NCI-H2107 treated with DMSO at 0.1 percent for 48 hours (cell line): Measurements from ENCODE around the gene CLVS2.

Source experiments
- DNase-seq: peaks from one replicate; lab custom pipeline; 2025; ENCODE audit not compliant: unreplicated experiment; lab: John Stamatoyannopoulos, UW

Gene CLVS2

DNA sequence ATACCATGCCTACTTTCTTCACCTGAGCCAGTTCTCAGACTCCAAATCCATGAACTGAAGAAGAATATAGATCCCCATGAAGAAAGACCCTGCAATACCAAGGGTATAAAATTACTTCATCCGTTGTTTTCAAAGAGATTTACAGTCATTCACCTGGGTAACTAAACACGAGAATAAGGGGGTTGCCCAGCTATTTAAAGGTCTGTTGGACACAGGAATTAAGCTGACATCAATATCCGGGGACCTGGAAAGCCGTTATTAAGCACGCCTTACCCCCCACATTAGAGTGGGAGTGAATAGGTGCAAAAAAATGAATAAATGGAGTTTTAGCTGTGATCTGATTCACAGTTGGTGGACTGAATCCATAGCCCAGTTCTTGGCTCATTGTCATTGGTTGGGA, 28.9 kb downstream of the CLVS2 start:
- DNase-seq: no peak

- DNase-seq: no peak
These were observed 31.4 kb downstream of the CLVS2 start for GRCh38 chr6:123027408-123027807.

GRCh38 chr6:123028263-123028662, 32.2 kb downstream of the CLVS2 start:
- DNase-seq: no peak

- no peak for DNase-seq
These were observed 34.2 kb downstream of the CLVS2 start for GRCh38 chr6:123030282-123030681.

- no peak for DNase-seq
These were observed 40.6 kb downstream of the CLVS2 start for GRCh38 chr6:123036648-123037047.

- DNase-seq: no peak
These were observed 43.4 kb downstream of the CLVS2 start for GRCh38 chr6:123039431-123039830.

DNA sequence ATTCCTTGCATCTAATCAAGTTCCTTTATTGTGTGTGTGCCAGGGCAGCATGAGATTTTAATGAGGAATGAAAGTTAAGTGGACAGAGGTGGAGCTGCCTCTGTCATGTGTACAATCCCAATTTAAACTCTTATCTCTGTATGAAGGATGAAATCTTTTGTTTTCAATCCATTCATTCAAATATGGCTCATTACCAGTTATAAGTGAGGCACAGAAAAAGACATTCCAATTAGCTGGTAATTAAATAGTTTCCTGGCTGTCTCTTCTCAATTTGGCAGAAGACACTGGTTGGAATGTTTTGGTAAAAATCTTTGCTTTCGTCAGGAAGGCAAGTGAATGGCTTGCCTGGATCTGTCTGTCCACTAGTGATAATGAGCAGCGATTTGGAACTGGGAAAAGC, 46.4 kb downstream of the CLVS2 start:
- no peak for DNase-seq

DNA sequence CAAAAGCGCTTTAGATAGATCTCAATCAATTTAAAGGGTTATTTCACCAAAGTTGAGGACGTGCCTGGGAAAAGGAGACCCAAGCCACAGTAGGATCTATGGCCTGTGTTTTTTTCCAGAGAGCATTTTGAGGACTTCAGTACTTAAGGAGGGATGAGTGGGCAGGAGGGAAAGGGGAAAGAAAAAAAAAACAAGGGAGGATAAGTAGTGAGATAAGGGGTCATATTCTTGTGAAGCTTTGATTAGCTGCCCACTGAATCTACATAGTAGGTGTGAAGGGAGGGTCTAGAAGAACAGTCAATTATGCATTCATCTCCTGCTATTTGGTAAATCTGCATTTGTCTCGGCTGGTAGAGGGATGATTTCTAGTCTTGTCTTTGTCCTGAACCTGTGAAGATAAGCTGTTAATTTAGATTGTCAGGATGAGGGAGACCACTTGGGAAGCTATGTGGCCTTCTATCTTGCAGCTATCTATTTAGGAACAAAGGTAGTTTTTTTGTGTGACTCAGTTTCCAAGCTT, 48.4 kb downstream of the CLVS2 start:
- no peak for DNase-seq

DNA sequence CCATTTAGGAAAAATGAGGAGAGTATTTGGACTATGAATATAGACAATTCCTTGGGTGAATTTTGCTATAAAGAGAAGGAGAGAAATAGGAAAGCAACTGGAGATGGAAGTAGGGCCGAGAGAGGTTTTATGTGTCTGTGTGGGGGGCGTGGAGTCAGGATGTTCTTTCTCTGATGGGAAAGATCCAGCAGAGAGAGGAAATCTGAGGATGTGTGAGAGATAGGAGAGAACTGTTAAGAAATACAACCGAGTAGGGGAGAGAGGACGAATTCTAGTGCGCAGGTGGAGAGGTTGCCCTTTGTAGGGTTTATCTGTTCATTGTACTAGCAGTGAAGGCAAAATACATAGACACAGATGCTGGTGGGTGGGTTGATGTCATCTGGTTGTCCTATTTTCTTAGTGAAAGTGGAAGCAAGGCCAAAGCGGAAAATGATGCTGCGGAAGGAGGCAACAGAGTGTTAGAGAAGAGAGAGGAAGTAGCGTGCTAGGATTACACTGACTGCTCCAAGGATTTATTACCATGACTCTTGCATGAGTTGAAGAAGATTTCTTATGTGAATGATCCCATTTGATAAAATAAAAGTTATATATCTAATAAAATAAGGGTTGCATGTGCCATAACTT, 57.7 kb downstream of the CLVS2 start:
- no peak for DNase-seq

DNA sequence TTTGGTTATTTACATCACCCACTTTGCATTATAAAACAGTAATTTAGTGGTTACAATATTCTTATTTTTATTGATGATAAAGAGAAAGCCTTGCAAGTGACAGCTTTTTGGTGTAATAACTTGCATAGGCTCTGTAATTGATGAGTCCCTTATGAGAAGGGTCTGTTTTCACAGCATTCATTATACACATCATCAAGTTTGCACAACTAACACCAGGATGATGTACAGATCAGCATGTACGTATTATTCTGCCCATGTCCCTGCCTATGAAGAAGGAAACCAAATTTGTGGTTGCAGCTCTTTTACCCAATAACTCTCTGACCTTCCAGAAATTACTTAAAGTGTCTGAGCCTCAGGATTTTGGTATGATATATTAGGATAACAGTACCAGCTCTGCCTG, 59.2 kb downstream of the CLVS2 start:
- no peak for DNase-seq

DNA sequence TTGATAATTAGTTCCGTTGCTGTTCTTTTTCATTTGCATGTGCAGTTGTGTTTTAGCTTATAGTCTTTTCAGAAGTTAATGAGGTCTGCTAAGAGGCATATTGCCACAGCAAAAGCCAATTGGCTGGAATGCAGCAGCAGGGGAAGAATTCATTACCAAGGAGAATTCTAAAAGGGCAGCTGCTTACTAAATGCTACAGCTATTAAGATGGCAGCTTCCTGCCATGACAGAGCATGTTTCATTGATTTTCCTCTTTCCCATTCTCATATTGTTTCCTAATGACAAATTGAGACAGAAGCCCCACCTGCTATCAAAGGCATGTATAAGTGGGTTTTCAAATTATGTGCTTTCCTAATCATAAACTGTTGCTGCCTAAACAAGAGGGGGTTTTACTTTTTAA, 66.6 kb downstream of the CLVS2 start:
- DNase-seq: peak; percentile 6

DNA sequence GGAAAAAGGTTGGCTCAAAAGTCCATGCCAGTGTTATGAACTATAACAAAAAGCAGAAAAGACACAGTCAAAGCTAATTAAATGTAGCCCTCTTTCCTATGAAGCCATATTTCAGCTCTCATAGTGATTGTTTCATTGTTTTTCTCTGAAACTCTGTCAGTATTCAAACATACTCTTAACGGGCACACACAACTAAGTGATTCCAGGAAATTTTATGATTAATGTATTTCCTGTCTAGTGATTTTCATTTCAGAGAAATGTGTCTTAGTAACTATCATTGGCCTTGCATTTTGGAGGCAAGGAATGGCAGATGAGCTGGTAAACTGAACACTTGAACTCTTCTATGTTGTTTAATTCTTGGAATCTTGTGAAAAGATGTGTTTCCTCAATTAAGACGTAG, 68.0 kb downstream of the CLVS2 start:
- DNase-seq: no peak

- DNase-seq: no peak
These were observed 78.6 kb downstream of the CLVS2 start for GRCh38 chr6:123074616-123075015.

GRCh38 chr6:123085403-123085802, 89.4 kb downstream of the CLVS2 start:
- no peak for DNase-seq

DNA sequence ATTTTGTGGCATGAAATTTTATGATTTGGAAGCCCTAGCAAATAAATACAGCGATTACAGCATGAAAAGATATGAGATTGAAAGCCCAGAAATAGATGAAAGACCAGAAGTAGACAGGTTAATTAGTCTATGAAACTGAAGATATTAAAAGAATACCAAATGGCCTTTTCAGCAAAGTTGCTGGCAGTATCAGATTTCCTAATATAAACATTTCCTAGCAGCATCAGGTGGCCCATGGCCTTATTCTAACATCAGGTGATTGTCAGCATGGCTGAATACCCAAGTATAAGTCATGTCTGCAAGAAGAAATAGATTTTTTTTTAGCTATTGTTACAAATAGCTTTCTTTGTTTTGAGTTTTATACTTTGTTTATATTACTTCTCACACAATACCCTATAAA, 93.2 kb downstream of the CLVS2 start:
- DNase-seq: peak; percentile 42

DNA sequence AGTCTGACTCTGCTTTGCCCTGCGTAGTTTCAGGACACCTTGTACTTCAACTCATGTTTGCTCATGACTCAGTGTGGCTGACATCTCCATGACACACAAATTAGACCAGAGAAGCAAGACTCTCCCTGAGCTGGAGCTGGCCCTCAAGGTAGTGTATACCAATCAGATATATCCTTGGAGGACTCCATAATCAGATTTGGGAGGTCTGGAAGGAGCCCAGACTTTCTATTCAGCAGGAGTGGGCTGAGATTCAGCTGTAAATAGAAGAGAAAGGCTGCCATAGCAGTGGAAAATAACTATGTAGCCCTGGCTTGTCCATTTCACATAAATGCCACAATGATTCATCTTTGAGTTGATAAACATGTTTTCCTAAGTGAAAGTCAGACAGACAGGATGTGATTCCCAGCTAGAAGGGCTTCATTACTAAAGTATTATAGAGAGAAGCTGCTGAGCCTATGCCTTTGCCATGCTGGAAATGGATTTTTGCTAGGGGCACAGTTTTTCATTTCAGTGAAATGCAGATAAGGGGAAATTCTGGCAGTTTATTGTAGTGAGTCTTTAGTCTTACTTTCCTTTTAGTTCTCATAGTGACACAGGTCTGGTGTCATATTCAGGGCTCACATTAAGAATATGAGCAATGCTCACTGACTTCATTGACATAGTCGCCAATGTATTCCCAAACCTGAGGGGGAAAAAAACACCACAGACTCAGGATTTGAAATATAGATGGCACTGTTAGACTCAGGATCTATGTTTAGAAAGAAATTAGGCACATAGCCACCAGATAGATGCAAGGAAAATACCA, 95.3 kb downstream of the CLVS2 start:
- DNase-seq: no peak

GRCh38 chr6:123091896-123092271, 95.8 kb downstream of the CLVS2 start:
- no peak for DNase-seq

- no peak for DNase-seq
These were observed 98.8 kb downstream of the CLVS2 start for GRCh38 chr6:123094795-123095194.

- no peak for DNase-seq
These were observed 109.5 kb downstream of the CLVS2 start for GRCh38 chr6:123105561-123105960.

- DNase-seq: no peak
These were observed 120.3 kb downstream of the CLVS2 start for GRCh38 chr6:123116370-123116769.

- no peak for DNase-seq
These were observed 121.3 kb downstream of the CLVS2 start for GRCh38 chr6:123117145-123117908.

DNA sequence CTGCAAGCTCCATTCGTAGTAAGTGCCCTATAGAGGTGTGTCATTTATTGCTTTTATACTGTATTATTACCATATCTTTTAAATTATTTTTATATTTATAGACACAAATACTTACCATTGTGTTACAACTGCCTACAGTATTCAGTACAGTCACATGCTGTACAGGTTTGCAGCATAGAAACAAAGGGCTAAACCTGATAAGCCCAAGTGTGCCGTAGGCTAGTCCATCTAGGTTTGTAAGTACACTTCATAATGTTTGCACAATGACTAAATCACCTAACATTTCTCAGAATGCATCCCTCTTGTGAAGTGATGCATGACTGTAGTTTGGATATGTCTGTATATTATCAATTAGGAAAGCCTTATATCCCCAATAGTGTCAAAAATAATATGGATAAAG, 122.8 kb downstream of the CLVS2 start:
- DNase-seq: peak; percentile 59
